Kidney (tissue), 14 donors: Measurements from ENCODE around the gene CHN2. TPM values are rescaled to one million over a fixed set of nuclear protein-coding genes. Genes with fewer than 3 reads are reported as not detected.

Experiments used
- DNase-seq, 5 donors: peaks; one replicate each; pipeline ENCODE4 v3.0.0-alpha.2; 2013 to 2020
- FAIRE-seq: peaks from 2 replicates; lab custom pipeline; 2012; peaks lifted over from hg19 to GRCh38; lab: Jason Lieb, UNC
- H3K27ac ChIP-seq, 2 donors: one replicate each; pipeline ENCODE4 v1.7.0; 2013; ENCODE audit warnings: low read depth in 2 of 2, low read length in 2 of 2, inconsistent platforms in 1 of 2
- H3K27me3 ChIP-seq: one replicate; pipeline ENCODE4 v1.7.1; 2013; ENCODE audit warnings: low read length, inconsistent platforms; ENCODE audit not compliant: control insufficient read depth, insufficient read depth
- H3K36me3 ChIP-seq, 3 donors: one replicate each; pipeline versions ENCODE4 v1.7.0 to v1.7.1; 2013; ENCODE audit warnings: low read length in 3 of 3, control low read depth in 1 of 3, inconsistent platforms in 1 of 3; ENCODE audit not compliant: insufficient read depth in 3 of 3, control insufficient read depth in 2 of 3
- H3K4me1 ChIP-seq, 3 donors: one replicate each; pipeline versions ENCODE4 v1.7.0 to v1.7.1; 2013; ENCODE audit warnings: low read length in 3 of 3, inconsistent platforms in 1 of 3, low read depth in 1 of 3; ENCODE audit not compliant: control insufficient read depth in 2 of 3, insufficient read depth in 2 of 3
- H3K4me3 ChIP-seq, 3 donors: one replicate each; pipeline versions ENCODE4 v1.7.0 to v1.8.1; 2013; ENCODE audit warnings: low read length in 3 of 3, control low read depth in 1 of 3, inconsistent platforms in 1 of 3
- H3K9ac ChIP-seq, 3 donors: one replicate each; pipeline versions ENCODE4 v1.7.0 to v1.7.1; 2013; ENCODE audit warnings: low read length in 3 of 3, control low read depth in 1 of 3, inconsistent platforms in 1 of 3
- H3K9me3 ChIP-seq, 3 donors: one replicate each; pipeline versions ENCODE4 v1.7.0 to v1.7.1; 2013; ENCODE audit warnings: low read length in 3 of 3, control low read depth in 1 of 3, inconsistent platforms in 1 of 3; ENCODE audit not compliant: control insufficient read depth in 2 of 3, insufficient read depth in 1 of 3
- CTCF ChIP-seq: IDR thresholded peaks from 3 replicates; pipeline ENCODE4 v1.5.1; 2012; ENCODE audit warnings: mild to moderate bottlenecking, moderate library complexity, borderline replicate concordance; ENCODE audit not compliant: insufficient read depth; ENCODE audit errors: extremely low read depth
- intact Hi-C: fragments of 100-400 bp; cut with DNase I; formaldehyde crosslinking; loops from one replicate; pipeline ENCODE4 v1.11.1; 2022
- polyA plus RNA-seq: library from polyadenylated mRNA; stranded (reverse); fragments of 350-450 nt; fragmentation: Illumina TruSeq; extraction: RNeasy Lipid Tissue Mini Kit (QIAGEN cat#74804); gene quantifications from one replicate; pipeline ENCODE4 v1.2.3, GENCODE V29; 2014; ENCODE audit warnings: low read depth, low replicate concordance; ENCODE audit not compliant: insufficient read depth
- total RNA-seq: library from RNA; stranded (reverse); fragmentation: NEBNext Ultra II Directional; extraction: Animal tissue kit (Norgen Biotek cat#: 25700); gene quantifications from one replicate; pipeline ENCODE4 v1.2.1, GENCODE V29; 2021
- donor health status: control.
- donor health status: control.
- donor health status: control.
- donor health status: control.
- donor health status: control.
- donor health status: DM: yes; HTN: yes; CAD: no.
- donor health status: Normal renal cell carcinoma (clear cell type).

Gene CHN2
- total and polyA plus RNA-seq, 2 donors from 2014 or later = 7.4 to 22.5 TPM

GRCh38 chr7:29253225-29253624 is 58.6 kb downstream of the CHN2 start:
- Histone ChIP-seq H3K27me3 (no peaks in the 10 kb centered on the region), H3K9me3 (no peaks in the 10 kb centered on the region), H3K4me1 (peaks cover 0 to 16% (median 7%) of the 10 kb centered on the region in 3 donors), H3K27ac (no peak overlapping the region), H3K36me3 (no peaks in the 10 kb centered on the region), H3K4me3 (no peak overlapping the region), H3K9ac (no peak overlapping the region)
- FAIRE-seq = no peak
- TF ChIP-seq CTCF = no peak
- no peak for DNase-seq
- intact Hi-C loops = no loop called here

GRCh38 chr7:29254591-29254990 is 60.0 kb downstream of the CHN2 start:
- Histone ChIP-seq H3K9me3 (no peaks in the 10 kb centered on the region), H3K27ac (no peak overlapping the region), H3K9ac (no peak overlapping the region), H3K27me3 (no peaks in the 10 kb centered on the region), H3K4me1 (peaks cover 0 to 11% (median 2%) of the 10 kb centered on the region in 3 donors), H3K36me3 (no peaks in the 10 kb centered on the region), H3K4me3 (no peak overlapping the region)
- intact Hi-C loops = no loop called here
- DNase-seq = peak in 1 of 5 donors; percentile 28
- TF ChIP-seq CTCF = no peak
- no peak for FAIRE-seq

GRCh38 chr7:29255199-29255878 is 60.8 kb downstream of the CHN2 start:
- FAIRE-seq (no peak), DNase-seq (peak in 2 of 5 donors; percentile 34 to 40)
- H3K9ac ChIP-seq = no peak overlapping the region
- H3K36me3 ChIP-seq = no peaks in the 10 kb centered on the region
- intact Hi-C loops = no loop called here
- no peaks in the 10 kb centered on the region for H3K9me3 ChIP-seq
- H3K27me3 ChIP-seq = no peaks in the 10 kb centered on the region
- TF ChIP-seq CTCF = no peak
- H3K4me3 ChIP-seq = no peak overlapping the region
- H3K4me1 ChIP-seq = peaks cover 0 to 8% (median 2%) of the 10 kb centered on the region in 3 donors
- no peak overlapping the region for H3K27ac ChIP-seq
